ENCODE measurements around the gene ZNF407. TPM values are rescaled to one million over a fixed set of nuclear protein-coding genes. Genes with fewer than 3 reads are reported as not detected.

The ZNF407 gene
- total RNA-seq, 1 donor from 2014 or later, result 13.5 TPM

GRCh38 chr18:74725690-74726089, 128.0 kb downstream of the ZNF407 start:
- no peak for DNase-seq (ENCODE audit: low read depth, low spot score)

- no peak for DNase-seq (ENCODE audit: low read depth, low spot score)
Measured at GRCh38 chr18:74728586-74728985, 130.9 kb downstream of the ZNF407 start.

GRCh38 chr18:74731097-74731496, 133.4 kb downstream of the ZNF407 start:
- no peak for DNase-seq (ENCODE audit: low read depth, low spot score)

DNA sequence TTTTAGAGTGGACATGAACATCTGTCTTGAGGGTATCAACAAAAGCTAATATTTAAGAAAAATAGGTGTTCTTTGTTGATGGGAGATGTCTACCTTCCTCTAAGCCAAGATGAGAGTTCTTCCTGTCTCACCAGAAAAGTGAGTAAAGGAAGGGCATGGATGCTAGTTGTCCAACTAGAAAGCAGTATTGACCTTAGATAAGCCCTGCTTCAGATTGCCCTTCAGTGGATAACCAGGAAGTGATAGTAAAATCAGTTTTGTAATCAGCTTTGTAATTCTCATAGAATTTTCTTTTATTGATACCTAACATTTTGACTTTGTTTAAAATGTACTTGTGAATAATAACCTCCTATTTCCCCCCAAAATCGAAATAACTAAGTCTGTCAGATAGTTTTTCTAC, 134.7 kb downstream of the ZNF407 start:
- no peak for DNase-seq (ENCODE audit: low read depth, low spot score)

- DNase-seq (ENCODE audit: low read depth, low spot score), result no peak
Measured at GRCh38 chr18:74733598-74733997, 135.9 kb downstream of the ZNF407 start.

DNA sequence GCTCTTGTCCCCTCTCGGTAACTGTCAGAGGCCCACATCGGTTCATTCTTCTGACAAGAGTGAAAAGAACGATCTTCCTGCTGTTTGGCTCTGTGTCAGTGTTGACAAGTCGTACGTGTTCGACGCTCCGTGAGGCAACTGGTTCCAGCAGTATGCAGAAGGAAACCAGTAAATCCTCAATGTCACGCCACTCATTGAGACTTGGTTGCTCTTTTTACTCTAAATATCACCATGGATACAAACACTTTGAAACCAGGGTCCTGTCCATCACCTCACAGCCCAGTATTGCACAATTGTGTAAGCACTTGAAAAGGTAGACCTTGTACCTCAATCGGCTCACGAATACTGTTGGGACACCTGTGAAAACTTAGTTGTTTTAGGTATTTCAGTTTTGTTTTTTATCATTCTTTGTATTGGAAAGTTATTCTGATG, 136.4 kb downstream of the ZNF407 start:
- DNase-seq (ENCODE audit: low read depth, low spot score), result no peak

- DNase-seq (ENCODE audit: low read depth, low spot score), result no peak
Measured at GRCh38 chr18:74739926-74740325, 142.3 kb downstream of the ZNF407 start.

DNA sequence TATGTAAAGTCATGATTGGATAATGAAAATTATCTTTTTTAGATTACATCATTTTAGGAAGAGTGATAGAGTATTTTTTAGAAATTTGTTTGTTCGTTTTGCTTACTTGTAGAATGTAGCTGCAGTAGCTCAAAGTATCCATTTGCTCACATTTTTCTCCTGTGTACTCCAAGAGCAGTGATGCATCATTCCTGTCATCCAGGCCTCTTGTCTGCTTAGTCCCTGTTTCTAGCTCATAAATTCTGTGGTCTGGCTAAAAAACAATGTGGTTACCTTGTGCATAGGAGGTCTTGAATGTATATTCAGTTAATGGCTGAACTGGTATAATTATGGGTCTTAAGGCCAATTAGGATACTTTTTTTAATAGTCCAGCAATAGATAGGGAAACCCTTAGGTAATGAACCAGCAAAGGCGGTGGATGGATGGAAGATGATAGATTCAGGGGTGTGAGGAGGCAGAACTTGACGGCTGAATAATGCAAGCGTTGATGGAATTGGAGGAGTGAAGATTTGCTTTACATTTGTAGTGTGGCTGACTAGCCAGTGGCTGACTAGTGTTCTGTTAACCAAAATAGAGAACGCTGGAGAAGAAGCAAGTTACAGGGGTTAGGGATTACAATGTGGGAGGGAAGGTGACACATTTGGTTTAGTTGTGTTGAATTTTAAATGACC, 145.0 kb downstream of the ZNF407 start:
- no peak for DNase-seq (ENCODE audit: low read depth, low spot score)

DNA sequence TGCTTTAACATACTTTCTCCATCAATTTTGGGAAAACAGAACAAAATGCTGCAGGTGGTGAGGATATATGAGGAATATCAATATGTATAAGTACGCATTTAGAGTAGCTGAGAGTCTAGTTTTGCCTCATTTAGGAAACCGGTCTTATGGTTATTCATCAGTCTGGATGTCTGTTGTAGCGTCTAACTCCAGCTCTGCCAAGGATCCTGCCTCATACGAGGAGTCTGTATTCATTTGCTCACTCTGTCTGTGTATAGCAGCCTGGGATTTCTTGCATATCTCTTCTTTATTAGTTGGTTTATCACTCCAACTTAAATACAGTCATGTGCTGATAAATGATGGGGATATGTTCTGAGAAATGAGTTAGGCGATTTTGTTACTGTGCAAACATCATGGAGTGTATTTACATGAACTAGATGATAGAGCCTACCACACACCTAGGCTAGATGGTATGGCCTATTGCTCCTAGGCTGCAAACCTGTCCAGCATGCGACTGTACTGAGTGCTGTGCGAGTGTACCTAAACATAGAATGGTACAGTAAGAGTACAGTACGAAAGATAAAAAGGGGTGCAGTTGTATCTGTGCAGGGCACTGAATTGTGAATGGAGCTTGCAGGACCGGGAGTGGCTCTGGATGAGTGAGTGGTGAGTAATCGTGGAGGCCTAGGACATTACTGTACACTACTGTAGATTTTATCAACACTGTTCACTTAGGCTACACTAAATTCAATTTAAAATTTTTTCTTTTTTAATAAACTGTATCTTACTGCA, 148.1 kb downstream of the ZNF407 start:
- DNase-seq (ENCODE audit: low read depth, low spot score), result peak; percentile 5

- DNase-seq (ENCODE audit: low read depth, low spot score), result no peak
Measured at GRCh38 chr18:74748809-74749208, 151.1 kb downstream of the ZNF407 start.

DNA sequence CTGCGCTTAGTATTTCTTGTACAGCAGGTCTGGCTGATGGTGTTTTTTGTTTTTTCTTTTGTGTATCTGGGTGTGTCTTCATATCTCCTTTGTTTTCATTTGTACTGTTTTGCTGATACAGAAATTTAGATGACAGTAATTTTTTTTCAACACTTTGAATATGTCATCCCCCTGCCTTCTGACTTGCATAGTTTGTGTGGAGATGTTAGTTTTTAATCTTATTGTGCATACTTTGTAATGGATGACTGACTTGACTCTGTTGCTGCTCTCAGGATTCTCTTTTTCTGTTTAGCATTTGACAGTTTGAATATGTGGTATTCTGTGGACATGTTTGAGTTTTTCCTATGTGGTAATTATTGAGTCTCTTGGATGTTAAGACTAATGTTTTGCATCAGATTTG, 161.3 kb downstream of the ZNF407 start:
- DNase-seq (ENCODE audit: low read depth, low spot score), result no peak

- DNase-seq (ENCODE audit: low read depth, low spot score), result no peak
Measured at GRCh38 chr18:74760026-74760425, 162.4 kb downstream of the ZNF407 start.

DNA sequence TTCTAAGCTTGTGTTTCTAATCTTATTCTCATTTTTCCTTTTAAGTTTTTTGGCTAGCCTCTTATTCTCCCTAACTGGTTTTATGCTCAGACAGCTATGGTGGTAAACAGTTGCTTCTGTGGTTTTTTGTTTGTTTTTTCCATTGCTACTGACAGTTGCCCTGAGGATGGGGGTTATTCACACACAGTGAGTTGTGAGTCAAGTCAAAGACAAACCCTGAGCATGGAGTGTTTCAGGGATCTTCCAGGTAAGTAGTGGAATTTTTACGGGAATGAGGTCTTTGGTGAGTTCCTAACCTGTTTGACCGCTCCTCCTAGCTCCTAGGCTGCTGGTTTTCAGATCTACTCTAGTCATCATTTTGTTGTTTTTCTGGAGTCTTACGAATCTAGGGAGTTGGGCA, 162.8 kb downstream of the ZNF407 start:
- DNase-seq (ENCODE audit: low read depth, low spot score), result no peak

DNA sequence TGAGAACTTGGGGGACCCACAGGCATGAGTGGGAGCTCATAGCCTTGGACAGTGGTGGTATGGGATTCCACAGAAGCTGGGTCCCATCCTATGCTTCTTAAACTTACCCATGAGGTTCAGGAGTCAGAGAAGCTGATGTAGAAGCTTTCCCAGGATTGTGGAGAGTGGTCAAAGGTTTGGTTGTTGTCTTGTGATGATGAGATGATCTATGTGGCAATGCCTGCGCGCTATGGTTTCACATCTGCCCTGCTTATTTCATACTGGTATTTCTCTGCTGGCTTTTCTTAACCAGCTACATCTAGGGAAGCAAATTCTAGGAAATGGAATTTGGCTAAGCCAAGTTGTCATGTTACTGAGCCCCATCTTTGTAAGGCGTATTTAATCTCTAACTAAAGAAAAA, 168.6 kb downstream of the ZNF407 start:
- DNase-seq (ENCODE audit: low read depth, low spot score), result no peak

DNA sequence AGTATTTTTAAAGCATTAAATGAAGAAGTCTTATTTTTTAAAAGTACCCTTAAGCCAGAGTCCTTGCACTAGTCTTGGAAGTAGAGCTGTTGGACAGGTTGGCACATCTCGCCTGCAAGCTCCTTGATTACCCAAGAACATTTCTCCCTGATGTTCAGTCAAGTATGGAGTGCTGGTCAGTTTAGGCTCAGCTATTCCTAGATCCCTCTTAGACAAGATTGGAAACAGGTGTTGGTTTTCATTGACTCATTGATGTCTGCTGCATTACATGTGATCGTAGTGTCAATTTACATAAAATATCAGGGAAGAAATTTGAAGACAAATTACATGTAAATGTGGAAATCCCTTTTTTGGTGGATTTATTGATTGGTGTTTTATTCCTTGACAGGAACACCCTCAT, 170.4 kb downstream of the ZNF407 start:
- no peak for DNase-seq (ENCODE audit: low read depth, low spot score)

GRCh38 chr18:74773171-74773624, 175.5 kb downstream of the ZNF407 start:
- no peak for DNase-seq (ENCODE audit: low read depth, low spot score)

DNA sequence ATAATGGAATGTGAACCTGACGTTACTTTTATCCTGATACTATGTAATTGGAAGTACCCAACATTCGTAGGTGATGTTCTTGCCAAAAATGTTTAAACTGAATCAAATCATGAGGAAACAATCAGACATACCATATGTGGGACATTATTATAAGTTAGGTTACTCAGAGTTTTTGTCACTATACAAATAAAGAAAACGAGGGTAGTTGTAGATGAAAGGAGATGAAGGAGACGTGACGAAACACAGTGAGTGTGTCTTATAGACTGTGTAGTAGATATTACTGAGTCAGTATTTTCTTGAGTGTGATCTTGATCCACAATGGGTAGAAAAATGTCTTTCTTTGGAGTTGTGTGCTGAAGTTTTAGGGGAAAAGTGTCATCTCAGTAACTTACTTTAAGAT, 176.8 kb downstream of the ZNF407 start:
- no peak for DNase-seq (ENCODE audit: low read depth, low spot score)

- no peak for DNase-seq (ENCODE audit: low read depth, low spot score)
Measured at GRCh38 chr18:74775239-74775638, 177.6 kb downstream of the ZNF407 start.

- no peak for DNase-seq (ENCODE audit: low read depth, low spot score)
Measured at GRCh38 chr18:74778191-74778847, 180.6 kb downstream of the ZNF407 start.

DNA sequence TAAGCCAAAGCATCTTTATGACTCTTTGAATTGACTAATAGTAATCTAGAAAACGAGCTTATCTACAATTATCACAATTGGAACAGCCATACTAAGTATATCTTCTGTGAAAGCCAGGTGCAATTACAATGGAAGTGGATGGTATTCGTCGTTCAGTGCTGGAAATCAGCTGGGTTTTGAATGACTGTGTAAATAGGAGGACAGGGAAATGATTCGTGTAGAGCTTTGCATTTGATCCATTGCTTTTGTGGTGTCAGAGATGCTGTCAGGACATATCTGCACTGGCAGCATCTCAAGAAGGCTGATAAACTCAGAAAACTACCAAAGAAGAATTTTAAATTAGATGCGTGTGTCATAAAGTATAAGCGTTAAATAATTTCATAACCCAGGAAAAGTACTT, 187.1 kb downstream of the ZNF407 start:
- no peak for DNase-seq (ENCODE audit: low read depth, low spot score)

GRCh38 chr18:74785632-74786031, 188.0 kb downstream of the ZNF407 start:
- DNase-seq (ENCODE audit: low read depth, low spot score), result no peak

DNA sequence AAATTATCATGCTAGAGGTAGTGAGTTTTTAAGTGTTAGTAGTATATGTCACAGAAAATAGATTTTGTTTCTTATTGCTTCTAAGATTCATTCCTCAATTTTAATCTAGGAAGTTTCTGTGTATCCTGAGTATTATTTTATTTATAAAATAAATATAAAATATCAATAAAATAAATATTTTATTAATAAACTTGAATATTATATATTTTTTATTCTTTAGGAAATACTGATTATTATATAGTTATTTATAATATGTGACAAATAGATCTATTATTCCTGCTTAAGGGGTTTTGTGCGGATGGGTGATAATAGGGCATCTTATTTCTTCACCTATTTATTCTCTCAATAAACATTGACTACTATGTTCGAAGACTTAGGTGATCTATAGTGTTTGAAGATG, 191.0 kb downstream of the ZNF407 start:
- DNase-seq (ENCODE audit: low read depth, low spot score), result no peak

All from pulmonary artery endothelial cell (primary cell).